HG03565 (cell line): ENCODE data around the gene CCDC74B.
"Not testable (repeated sequence)": the region's sequence is repeated elsewhere in the genome, so short reads cannot be mapped to it uniquely, and the experiment has no call there.

Experiments
- ATAC-seq: cut with Tn5 transposase; IDR thresholded peaks from one replicate; pipeline ENCODE4 v1.9.1; 2021; ENCODE audit warnings: mild to moderate bottlenecking, moderate library complexity; ENCODE audit not compliant: unreplicated experiment

CCDC74B gene

DNA sequence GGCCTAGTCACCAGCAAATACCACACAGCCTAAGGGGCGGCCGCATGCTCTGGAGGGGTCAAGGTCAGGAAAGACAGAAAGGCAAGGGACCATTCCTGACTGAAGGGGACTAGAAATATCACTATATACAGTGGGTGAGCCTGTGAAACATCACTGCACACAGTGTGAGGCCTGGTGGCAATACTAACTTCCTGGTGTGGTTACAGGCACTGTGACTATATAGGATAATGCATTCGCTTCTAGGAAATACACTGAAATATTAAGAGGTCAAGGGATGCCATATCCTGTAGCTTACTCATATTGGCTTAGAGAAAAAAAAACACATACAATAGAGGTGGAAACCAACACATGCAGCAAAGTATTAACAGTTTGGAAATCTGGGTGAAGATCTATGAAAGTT lies 24.3 kb upstream of the CCDC74B start:
- ATAC-seq, result not testable (repeated sequence)

GRCh38 chr2:130166611-130167010 lies 21.7 kb upstream of the CCDC74B start:
- not testable (repeated sequence) for ATAC-seq

- no peak for ATAC-seq
These were observed 20.5 kb upstream of the CCDC74B start for GRCh38 chr2:130165293-130166016.

GRCh38 chr2:130162968-130163367 lies 18.1 kb upstream of the CCDC74B start:
- ATAC-seq, result no peak

DNA sequence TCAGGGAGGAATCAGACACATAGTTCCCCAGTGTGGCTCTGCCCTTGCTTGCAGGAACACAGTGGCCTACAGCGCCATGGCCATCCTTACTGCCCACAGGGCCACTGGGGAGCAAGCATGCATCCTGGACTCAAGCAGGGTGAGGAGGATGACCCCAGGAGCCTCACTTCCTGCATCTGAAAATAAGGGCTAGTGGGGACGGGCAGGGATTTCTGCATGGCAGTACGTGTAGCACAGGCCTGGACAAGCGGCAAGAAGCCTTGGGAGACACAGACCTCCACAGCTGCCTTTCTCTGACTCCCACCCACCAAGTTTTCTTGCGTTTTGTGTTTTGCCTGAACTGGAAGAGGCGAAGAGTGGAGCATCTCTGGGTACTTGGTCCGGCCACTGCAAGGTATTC lies 17.6 kb upstream of the CCDC74B start:
- not testable (repeated sequence) for ATAC-seq

- not testable (repeated sequence) for ATAC-seq
These were observed 16.2 kb upstream of the CCDC74B start for GRCh38 chr2:130160838-130161705.

GRCh38 chr2:130160131-130160530 lies 15.2 kb upstream of the CCDC74B start:
- ATAC-seq, result no peak

GRCh38 chr2:130159376-130159775 lies 14.5 kb upstream of the CCDC74B start:
- not testable (repeated sequence) for ATAC-seq

GRCh38 chr2:130158631-130159030 lies 13.7 kb upstream of the CCDC74B start:
- ATAC-seq, result no peak

- ATAC-seq, result peak; percentile 74
These were observed 13.1 kb upstream of the CCDC74B start for GRCh38 chr2:130157825-130158514.

DNA sequence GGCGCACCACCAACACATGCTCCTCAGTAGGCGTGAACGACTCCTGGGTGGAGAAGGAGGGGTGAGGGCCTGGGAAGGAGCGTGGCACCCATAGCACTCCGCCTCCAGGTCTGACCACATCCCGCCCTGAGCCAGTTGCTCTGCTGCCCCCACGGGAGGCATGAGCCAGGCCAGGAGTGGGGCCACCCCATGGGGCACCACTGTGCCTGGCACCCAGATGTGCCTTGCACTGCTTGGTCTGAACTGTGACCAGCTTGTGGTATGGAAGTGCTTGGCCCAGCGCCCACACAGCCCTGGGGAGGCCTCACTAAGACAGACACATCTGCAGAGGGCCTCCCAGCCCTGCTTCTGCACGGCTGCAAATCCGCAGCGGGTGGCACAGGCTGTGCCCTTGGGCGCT lies 12.4 kb upstream of the CCDC74B start:
- ATAC-seq, result not testable (repeated sequence)

- ATAC-seq, result no peak
These were observed 11.7 kb upstream of the CCDC74B start for GRCh38 chr2:130156624-130157004.

DNA sequence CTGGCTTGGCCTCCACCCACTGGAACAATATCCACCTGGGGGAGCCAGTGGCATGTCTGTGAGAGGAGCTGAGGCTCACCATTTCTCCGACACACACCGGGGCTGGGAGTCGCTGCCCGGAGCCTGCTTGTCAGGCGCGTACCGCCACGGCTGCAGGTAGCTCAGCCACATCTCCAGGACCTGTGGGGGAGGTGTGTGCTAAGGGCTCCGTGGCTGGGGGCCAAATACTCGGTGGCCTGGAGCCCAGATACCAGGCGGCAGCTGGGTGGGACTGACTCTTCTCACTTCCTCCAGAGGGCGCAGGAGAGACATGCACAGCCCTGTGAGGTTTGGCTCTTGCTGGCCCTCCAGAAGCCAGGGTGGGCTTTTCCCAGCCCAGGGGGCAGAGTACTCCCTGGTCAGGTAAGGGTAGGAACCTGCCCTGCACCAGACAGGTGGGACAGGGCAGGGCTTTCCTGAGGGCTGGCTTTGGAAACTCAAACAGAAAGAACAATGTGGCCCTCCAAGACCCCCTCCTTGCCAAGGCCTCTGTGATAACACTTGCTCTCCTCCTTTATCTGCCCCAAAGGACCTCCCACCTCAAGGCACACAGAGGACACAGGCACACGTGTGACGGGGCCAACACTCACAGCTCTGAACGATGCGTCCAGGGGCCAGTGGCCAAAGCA lies 11.2 kb upstream of the CCDC74B start:
- ATAC-seq, result not testable (repeated sequence)

- no peak for ATAC-seq
These were observed 10.2 kb upstream of the CCDC74B start for GRCh38 chr2:130154773-130155765.

DNA sequence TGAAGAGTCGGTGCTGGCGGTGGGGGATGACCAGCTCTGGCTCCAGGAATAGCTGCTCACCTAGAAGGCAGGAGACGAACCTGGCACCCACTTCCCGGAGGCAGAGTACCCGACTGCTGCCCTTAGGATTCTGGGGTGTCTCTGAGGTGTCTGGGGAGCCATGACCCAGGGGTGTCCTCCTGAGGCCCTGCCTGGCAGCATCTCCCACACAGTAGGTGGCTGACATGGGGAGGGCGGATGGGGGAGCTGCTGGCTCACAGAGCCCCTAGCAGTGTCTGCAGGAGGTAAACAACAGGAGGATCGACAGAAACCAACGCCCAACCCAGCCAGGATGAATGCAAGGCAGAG lies 9.5 kb upstream of the CCDC74B start:
- not testable (repeated sequence) for ATAC-seq

DNA sequence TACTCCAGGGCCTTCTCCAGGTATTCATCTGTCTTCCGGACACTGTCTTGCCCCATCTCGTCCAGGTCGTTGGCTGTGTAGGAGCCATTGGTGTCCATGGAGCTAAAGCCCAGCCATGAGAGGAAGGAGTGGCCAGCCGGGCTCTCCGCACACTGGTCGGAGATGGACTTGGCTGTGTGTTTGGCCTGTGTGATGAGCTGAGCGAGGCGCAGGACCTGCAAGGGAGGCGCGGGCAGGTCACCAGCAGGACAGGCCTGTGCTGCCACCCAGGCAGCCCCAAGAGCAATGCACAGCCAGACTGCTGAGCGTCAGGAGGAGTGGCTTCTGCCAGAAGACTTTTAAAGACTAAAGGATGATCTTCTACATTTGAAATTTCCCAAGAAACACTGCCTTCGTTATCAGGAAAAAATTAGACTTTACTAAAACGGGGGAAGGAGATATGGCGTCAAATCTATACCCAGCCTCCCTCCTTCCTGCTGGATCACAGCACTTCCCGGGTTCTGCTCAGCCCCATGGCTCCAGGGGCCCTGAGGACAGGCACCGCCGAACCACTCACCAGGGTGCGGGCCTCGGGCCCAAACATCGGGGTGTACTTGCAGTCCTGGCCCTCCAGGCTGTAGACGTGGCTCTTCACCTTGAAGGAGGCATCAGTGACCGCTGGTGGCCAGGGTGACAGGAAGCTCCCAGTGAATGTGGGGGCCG lies 9.0 kb upstream of the CCDC74B start:
- not testable (repeated sequence) for ATAC-seq

DNA sequence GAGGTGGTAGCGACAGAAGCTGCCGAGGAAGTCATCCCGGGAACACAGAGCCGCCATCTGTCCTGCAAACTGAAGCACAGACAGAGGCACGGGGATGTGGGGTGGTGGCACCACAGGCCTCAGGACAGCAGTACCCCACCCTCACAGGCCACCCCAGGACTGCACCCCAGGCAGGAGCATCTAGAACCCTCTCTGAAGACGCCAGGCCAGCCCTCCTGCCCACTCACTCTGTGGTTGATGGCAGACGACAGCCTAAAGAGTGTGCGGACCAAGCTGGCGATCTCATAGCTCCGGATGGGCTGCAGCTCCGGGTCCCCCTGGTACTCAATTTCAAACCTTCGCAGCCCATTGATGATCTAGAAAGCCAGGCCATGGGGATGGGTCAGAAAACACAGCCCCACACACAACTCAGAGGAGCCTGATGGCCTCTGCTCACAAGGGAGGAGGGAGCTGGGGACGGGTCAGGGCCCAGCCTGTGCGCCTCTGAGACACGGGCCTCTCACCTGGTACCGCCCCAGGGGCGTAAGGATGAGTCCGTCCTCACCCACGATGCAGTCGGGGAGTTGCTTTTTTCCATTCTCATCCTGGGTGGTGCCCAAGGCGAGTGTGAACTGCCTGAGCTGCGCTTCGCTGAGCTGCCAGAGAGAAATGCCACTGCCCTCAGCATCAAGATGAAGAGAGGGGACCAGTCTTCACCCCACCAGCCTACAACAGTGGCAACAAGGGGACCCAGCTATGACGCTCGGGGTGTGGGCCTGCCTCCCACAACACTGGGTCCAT lies 8.1 kb upstream of the CCDC74B start:
- no peak for ATAC-seq

GRCh38 chr2:130152136-130152815 lies 7.4 kb upstream of the CCDC74B start:
- not testable (repeated sequence) for ATAC-seq
